HepG2 (cell line): ENCODE measurements around the gene ELP6. TPM values are rescaled to one million over a fixed set of nuclear protein-coding genes. Genes with fewer than 3 reads are reported as not detected.

Source experiments
- ATAC-seq: fragments of 200-7000 bp; cut with Tn5 transposase; 3 replicates; pipeline ENCODE4 v1.9.1; 2020; ENCODE audit warnings: mild to moderate bottlenecking, moderate library complexity
- BruUV-seq: library from RNA; stranded (reverse); fragments of 400-500 nt; replicated peaks from 2 replicates; lab custom pipeline; 2021; lab: Mats Ljungman, UMichigan
- CTCF ChIA-PET: fragments of 300-600 bp; formaldehyde crosslinking; extraction: SDS; loops from one replicate; lab custom pipeline; 2021; ENCODE audit warnings: low total read pairs, inconsistent platforms, low intra/inter-chr PET ratio; lab: Yijun Ruan, JAX
- POLR2A ChIA-PET: fragments of 350-600 bp; sonication (Branson Sonifier 250); formaldehyde crosslinking; loops from one replicate; lab custom pipeline; 2020; ENCODE audit warnings: antibody characterized with exemption, inconsistent platforms; lab: Yijun Ruan, JAX
- DNase-seq: peaks from one replicate; pipeline ENCODE4 v3.0.0-alpha.2; 2015; ENCODE audit warnings: low spot score
- FAIRE-seq: peaks from 3 replicates; lab custom pipeline; 2011; peaks lifted over from hg19 to GRCh38; lab: Jason Lieb, UNC
- H2AFZ ChIP-seq: one replicate; pipeline ENCODE4 v1.6.1; 2011; ENCODE audit warnings: low read length, inconsistent platforms
- H3K27ac ChIP-seq: fragments of 300-600 bp; 3 replicates; pipeline ENCODE4 v1.8.0; 2011; ENCODE audit warnings: mixed run types, mild to moderate bottlenecking, mixed read lengths, low read length, inconsistent platforms; ENCODE audit not compliant: insufficient read depth; ENCODE audit errors: extremely low read length
- H3K27me3 ChIP-seq, 2 experiments: fragments of 200-600 bp in 1 of 2; 2 replicates in 1 of 2; 3 replicates in 1 of 2; pipeline versions ENCODE4 v1.6.0 to v1.8.0; 2011; ENCODE audit warnings: low read length in 2 of 2, mild to moderate bottlenecking in 2 of 2, moderate library complexity in 2 of 2, inconsistent platforms in 1 of 2; ENCODE audit not compliant: insufficient read depth in 2 of 2, control insufficient read depth in 1 of 2
- H3K36me3 ChIP-seq, 2 experiments: fragments of 200-600 bp in 1 of 2; replicated peaks in 1 of 2; 2 replicates in 1 of 2; 3 replicates in 1 of 2; pipeline versions ENCODE4 v1.5.1 to v1.8.0; 2011; ENCODE audit warnings: low read length in 2 of 2, inconsistent platforms in 1 of 2; ENCODE audit not compliant: insufficient read depth in 2 of 2, control insufficient read depth in 1 of 2
- H3K4me1 ChIP-seq: 2 replicates; pipeline ENCODE4 v1.5.1; 2012; ENCODE audit warnings: low read length, inconsistent platforms; ENCODE audit not compliant: insufficient read depth
- H3K4me2 ChIP-seq: 2 replicates; pipeline ENCODE4 v1.6.0; 2011; ENCODE audit warnings: low read depth, low read length, inconsistent platforms
- H3K4me3 ChIP-seq, 3 experiments: fragments of 200-600 bp in 1 of 3; sonication (generic), shearing (Covaris generic) in 1 of 3; replicated peaks in 1 of 3; 2 replicates each; pipeline ENCODE4 v1.5.1; 2011 to 2016; ENCODE audit warnings: low read length in 3 of 3, inconsistent platforms in 2 of 3, low read depth in 2 of 3, mild to moderate bottlenecking in 2 of 3, control low read depth in 1 of 3, mixed read lengths in 1 of 3; ENCODE audit not compliant: insufficient read depth in 1 of 3
- H3K79me2 ChIP-seq: one replicate; pipeline ENCODE4 v1.6.1; 2011; ENCODE audit warnings: low read length, inconsistent platforms; ENCODE audit not compliant: insufficient read depth
- H3K9ac ChIP-seq: 2 replicates; pipeline ENCODE4 v1.6.0; 2011; ENCODE audit warnings: mild to moderate bottlenecking, low read depth, low read length, inconsistent platforms; ENCODE audit not compliant: insufficient read depth
- H3K9me3 ChIP-seq: 2 replicates; pipeline ENCODE4 v1.5.1; 2012; ENCODE audit warnings: mild to moderate bottlenecking, low read length
- H4K20me1 ChIP-seq: 2 replicates; pipeline ENCODE4 v1.6.0; 2011; ENCODE audit warnings: inconsistent platforms, mild to moderate bottlenecking, low read length, moderate library complexity; ENCODE audit not compliant: insufficient read depth
- DMAP1 ChIP-seq: IDR thresholded peaks from 2 replicates; pipeline ENCODE4 v1.6.1; 2016
- HDAC2 ChIP-seq: sonication (generic); formaldehyde crosslinking; IDR thresholded peaks from 2 replicates; pipeline ENCODE4 v1.4.0; 2020; ENCODE audit warnings: missing genetic modification reagents
- HHEX ChIP-seq: IDR thresholded peaks from 2 replicates; pipeline ENCODE4 v1.6.1; 2016; ENCODE audit warnings: control low read depth
- IRF9 ChIP-seq: sonication (generic); formaldehyde crosslinking; IDR thresholded peaks from 2 replicates; pipeline ENCODE4 v1.8.0; 2022; ENCODE audit warnings: missing genetic modification reagents, mild to moderate bottlenecking, borderline replicate concordance
- NR0B2 ChIP-seq: sonication (generic); formaldehyde crosslinking; IDR thresholded peaks from 2 replicates; pipeline ENCODE4 v1.4.0; 2020; ENCODE audit warnings: mild to moderate bottlenecking, missing genetic modification reagents
- PRMT3 ChIP-seq: sonication (generic); formaldehyde crosslinking; IDR thresholded peaks from 2 replicates; pipeline ENCODE4 v1.8.1; 2022; ENCODE audit warnings: low read depth, mild to moderate bottlenecking, moderate library complexity, missing genetic modification reagents, borderline replicate concordance
- TMF1 ChIP-seq: sonication (generic); formaldehyde crosslinking; IDR thresholded peaks from 2 replicates; pipeline ENCODE4 v1.8.1; 2022; ENCODE audit warnings: low read depth, missing genetic modification reagents
- ZBTB34 ChIP-seq: sonication (generic); formaldehyde crosslinking; IDR thresholded peaks from 2 replicates; pipeline ENCODE4 v1.8.0; 2022; ENCODE audit warnings: mild to moderate bottlenecking, missing genetic modification reagents
- ZNF331 ChIP-seq: sonication (generic); formaldehyde crosslinking; IDR thresholded peaks from 2 replicates; pipeline ENCODE4 v1.4.0; 2020; ENCODE audit warnings: missing genetic modification reagents
- ZNF382 ChIP-seq: sonication (generic); formaldehyde crosslinking; IDR thresholded peaks from 2 replicates; pipeline ENCODE4 v1.5.0; 2020; ENCODE audit warnings: missing genetic modification reagents, mild to moderate bottlenecking, borderline replicate concordance
- WGBS: methylation state at CpG from one replicate; pipeline ENCODE4 v1.1.6; 2017; ENCODE audit warnings: low lambda C conversion rate; 5-methylcytosine and 5-hydroxymethylcytosine counted together
- in situ Hi-C: cut with HindIII; loops from 2 replicates; pipeline ENCODE4 v1.10.0; 2017; ENCODE audit warnings: low pct_unique_long_range_greater_than_20kb; ENCODE audit not compliant: extremely low pct_ligation_motif_present
- intact Hi-C: fragments of 100-400 bp; cut with micrococcal nuclease; formaldehyde crosslinking; loops from one replicate; pipeline ENCODE4 v1.10.0; 2022; ENCODE audit not compliant: unreplicated experiment
- polyA plus RNA-seq, 8 experiments: library from polyadenylated mRNA; depleted of rRNA in 3 of 8; stranded (reverse) in 7 of 8; unstranded in 1 of 8; fragments of >200 nt; fragmentation: Illumina TruSeq in 4 of 8; extraction: Trizol in 4 of 8; gene quantifications; 2 replicates each; pipeline versions ENCODE4 v1.2.1 to v1.2.3, GENCODE V29; 2011 to 2016; ENCODE audit warnings: low read depth in 4 of 8, missing spikeins in 1 of 8, mixed read lengths in 1 of 8; ENCODE audit not compliant: insufficient read depth in 1 of 8
- total RNA-seq, 5 experiments: library from RNA; depleted of rRNA; stranded (reverse); fragments of >200 nt; fragmentation: Illumina TruSeq; extraction: Trizol; gene quantifications; 2 replicates each; pipeline ENCODE4 v1.2.3, GENCODE V29; 2016; ENCODE audit warnings: low read depth in 1 of 5

ELP6 gene
- total and polyA plus RNA-seq, 2 of the 13 experiments (the other 11 are each of a cell fraction or from before 2014, with no cell fraction given) = 45.0 to 49.3 TPM

- ChIA-PET POLR2A (no interaction called here), CTCF (no interaction called here)
- 92% methylated on average over 3 of the region's 3 CpGs for WGBS
- no peak overlapping the region for H3K4me3 ChIP-seq
- no peak overlapping the region for H2AFZ ChIP-seq
- ATAC-seq (no peak), DNase-seq (no peak), FAIRE-seq (no peak)
- H3K36me3 ChIP-seq = 0 out of 5 replicates have a peak, but pooled peaks cover 0 to 2% of the 10 kb centered on the region in 2 experiments
- H3K79me2 ChIP-seq = no peaks in the 10 kb centered on the region
- no TSS peak for BruUV-seq
- H3K9ac ChIP-seq = no peak overlapping the region
- H3K27ac ChIP-seq = no peak overlapping the region
- H3K4me2 ChIP-seq = no peak overlapping the region
- H4K20me1 ChIP-seq = no peaks in the 10 kb centered on the region
- in situ Hi-C loops (no loop called here), intact Hi-C loops (no loop called here)
- no peaks in the 10 kb centered on the region for H3K27me3 ChIP-seq
- no peaks in the 10 kb centered on the region for H3K4me1 ChIP-seq
- H3K9me3 ChIP-seq = no peaks in the 10 kb centered on the region
- TF ChIP-seq PRMT3 (CRISPR knock-in tag) = no peak
- no peak for TF ChIP-seq ZBTB34
- TF ChIP-seq TMF1 (CRISPR knock-in tag) = no peak
- TF ChIP-seq NR0B2 (CRISPR knock-in tag) = no peak
- TF ChIP-seq HDAC2 (CRISPR knock-in tag) = no peak
- TF ChIP-seq IRF9 (CRISPR knock-in tag) = no peak
- TF ChIP-seq DMAP1 = no peak
- no peak for TF ChIP-seq HHEX (CRISPR knock-in tag)
- no peak for TF ChIP-seq ZNF382 (CRISPR knock-in tag)
- no peak for TF ChIP-seq ZNF331 (CRISPR knock-in tag)
Measured at GRCh38 chr3:47485812-47486211, 27.7 kb downstream of the ELP6 start.
